MCF 10A (cell line): Measurements from ENCODE around the gene UBLCP1. TPM values are rescaled to one million over a fixed set of nuclear protein-coding genes. Genes with fewer than 3 reads are reported as not detected.

Experiments
- Bru-seq: library from RNA; stranded (reverse); fragments of 400-500 nt; gene quantifications from one replicate; lab custom pipeline; 2021; lab: Mats Ljungman, UMichigan
- BruChase-seq, 2 experiments: library from RNA; stranded (reverse); fragments of 400-500 nt; gene quantifications; one replicate each; lab custom pipeline; 2021; lab: Mats Ljungman, UMichigan
- BruUV-seq: library from RNA; stranded (reverse); fragments of 400-500 nt; replicated peaks from 2 replicates; lab custom pipeline; 2021; lab: Mats Ljungman, UMichigan
- CTCF ChIA-PET: fragments of 300-600 bp; sonication (Branson Sonifier 250); formaldehyde crosslinking; extraction: SDS; loops from one replicate; lab custom pipeline; 2021; ENCODE audit warnings: antibody characterized with exemption, inconsistent platforms; lab: Yijun Ruan, JAX
- POLR2A ChIA-PET: fragments of 300-600, 350-650 bp; sonication (Branson Sonifier 250); formaldehyde crosslinking; extraction: SDS; loops from one replicate; lab custom pipeline; 2020; ENCODE audit warnings: antibody characterized with exemption, inconsistent platforms; lab: Yijun Ruan, JAX
- DNase-seq: peaks from one replicate; pipeline ENCODE4 v3.0.0-alpha.2; 2018; ENCODE audit not compliant: unreplicated experiment
- H3K27ac Mint-ChIP-seq: one replicate; pipeline ENCODE4 v1.8.0; 2022; ENCODE audit warnings: mild to moderate bottlenecking, low read depth, mixed read lengths; ENCODE audit not compliant: unreplicated experiment
- H3K27me3 Mint-ChIP-seq: one replicate; pipeline ENCODE4 v1.8.0; 2022; ENCODE audit warnings: mixed read lengths; ENCODE audit not compliant: insufficient read depth, unreplicated experiment
- H3K36me3 Mint-ChIP-seq: one replicate; pipeline ENCODE4 v1.8.0; 2022; ENCODE audit warnings: mild to moderate bottlenecking, moderate library complexity, mixed read lengths; ENCODE audit not compliant: insufficient read depth, unreplicated experiment
- H3K4me1 Mint-ChIP-seq: one replicate; pipeline ENCODE4 v1.8.0; 2022; ENCODE audit warnings: mixed read lengths; ENCODE audit not compliant: insufficient read depth, unreplicated experiment
- H3K4me3 Mint-ChIP-seq: one replicate; pipeline ENCODE4 v1.8.0; 2022; ENCODE audit warnings: mild to moderate bottlenecking, moderate library complexity, mixed read lengths; ENCODE audit not compliant: unreplicated experiment
- H3K9me3 Mint-ChIP-seq: one replicate; pipeline ENCODE4 v1.8.0; 2022; ENCODE audit warnings: mixed read lengths; ENCODE audit not compliant: unreplicated experiment
- intact Hi-C: fragments of 100-400 bp; cut with micrococcal nuclease; formaldehyde crosslinking; loops from 2 replicates; pipeline ENCODE4 v1.14.1; 2022
- long read RNA-seq: library from polyadenylated mRNA; stranded (forward); transcript quantifications from one replicate; pipeline ENCODE4 v2.0.0, GENCODE V29; 2022
- total RNA-seq: library from RNA; stranded (reverse); gene quantifications from 2 replicates; pipeline ENCODE4 v1.2.3, GENCODE V29; 2022
- TF ChIP-seq, protein P1 (sequence below): fragments of 200-600 bp; IDR thresholded peaks from one replicate; pipeline ENCODE4 v1.8.0; 2022; ENCODE audit warnings: antibody characterized with exemption, mild to moderate bottlenecking; ENCODE audit not compliant: unreplicated experiment

Gene UBLCP1
- total RNA-seq (74.4 and 89.6 TPM in 2 replicates), Bru-seq, nascent RNA (percentile 97 among the genes with signal in this experiment), BruChase-seq, experiment 1, labeled RNA remaining after a 6-hour chase (percentile 97 among the genes with signal in this experiment), BruChase-seq, experiment 2, labeled RNA remaining after a 2-hour chase (percentile 97 among the genes with signal in this experiment)
- long read RNA-seq, transcript UBLCP1-201 (11 exons, 2,392 nt) = major isoform, 153 of 175 reads
- long read RNA-seq, partial matches to known transcripts = 9 of 175 reads
- long read RNA-seq, other reads (novel, unspliced or antisense) = 13 of 175 reads

DNA sequence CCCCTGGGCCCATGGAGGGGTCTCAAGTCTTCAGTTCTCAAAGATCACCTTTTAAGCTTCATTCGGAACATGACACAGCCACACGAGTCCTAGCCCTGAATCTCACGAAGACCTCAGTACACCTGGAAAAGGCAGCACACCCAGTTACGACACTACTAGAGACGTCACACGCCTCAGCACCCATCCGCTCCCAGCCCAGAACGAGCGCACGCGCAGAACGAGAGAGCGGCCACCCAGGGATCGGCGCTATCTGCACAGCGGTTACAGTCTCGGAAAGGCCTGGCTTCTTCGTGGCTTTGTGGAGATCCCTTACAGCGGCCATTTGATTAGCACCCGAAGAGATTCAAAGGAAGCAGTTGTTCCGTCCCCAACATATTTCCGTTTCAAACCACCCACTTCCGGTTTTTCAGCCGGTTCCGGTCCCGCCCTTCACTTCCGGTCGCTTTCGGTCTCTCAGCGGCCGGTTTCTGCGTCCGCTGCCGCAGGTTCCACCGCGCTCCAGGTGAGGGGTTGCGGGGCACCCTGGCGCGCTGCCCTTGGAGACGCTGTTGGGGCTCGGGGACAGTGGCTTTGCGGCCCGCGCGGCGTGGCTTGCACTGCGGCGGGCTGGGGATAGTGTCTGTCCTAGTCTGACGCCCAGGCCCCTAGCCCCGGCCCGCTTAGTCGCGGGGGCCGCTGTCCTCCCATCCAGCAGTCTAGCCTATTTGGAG lies at the start of gene UBLCP1:
UBLCP1 (plus strand) TSS at position 432 of the 710 bp plus-strand sequence. CDS start 5,626 bp downstream, outside the sequence.
- POLR2A ChIA-PET = interaction anchor here (0.6 to 6.3 kb wide), 43 partner anchors 9 to 107 kb away, joined by 3 to 81 read pairs (median 10); partner anchors contain the start of gene RNF145
- Mint-ChIP-seq H3K4me1 (peaks cover 24% of the 10 kb centered on the region), H3K36me3 (peaks cover 6% of the 10 kb centered on the region), H3K4me3 (peak within 1 kb of the TSS; percentile 83), H3K27ac (peak within 1 kb of the TSS; percentile 97), H3K9me3 (peaks cover 7% of the 10 kb centered on the region), H3K27me3 (no peaks in the 10 kb centered on the region)
- TF ChIP-seq, protein P1, sequence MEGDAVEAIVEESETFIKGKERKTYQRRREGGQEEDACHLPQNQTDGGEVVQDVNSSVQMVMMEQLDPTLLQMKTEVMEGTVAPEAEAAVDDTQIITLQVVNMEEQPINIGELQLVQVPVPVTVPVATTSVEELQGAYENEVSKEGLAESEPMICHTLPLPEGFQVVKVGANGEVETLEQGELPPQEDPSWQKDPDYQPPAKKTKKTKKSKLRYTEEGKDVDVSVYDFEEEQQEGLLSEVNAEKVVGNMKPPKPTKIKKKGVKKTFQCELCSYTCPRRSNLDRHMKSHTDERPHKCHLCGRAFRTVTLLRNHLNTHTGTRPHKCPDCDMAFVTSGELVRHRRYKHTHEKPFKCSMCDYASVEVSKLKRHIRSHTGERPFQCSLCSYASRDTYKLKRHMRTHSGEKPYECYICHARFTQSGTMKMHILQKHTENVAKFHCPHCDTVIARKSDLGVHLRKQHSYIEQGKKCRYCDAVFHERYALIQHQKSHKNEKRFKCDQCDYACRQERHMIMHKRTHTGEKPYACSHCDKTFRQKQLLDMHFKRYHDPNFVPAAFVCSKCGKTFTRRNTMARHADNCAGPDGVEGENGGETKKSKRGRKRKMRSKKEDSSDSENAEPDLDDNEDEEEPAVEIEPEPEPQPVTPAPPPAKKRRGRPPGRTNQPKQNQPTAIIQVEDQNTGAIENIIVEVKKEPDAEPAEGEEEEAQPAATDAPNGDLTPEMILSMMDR = no peak
- BruUV-seq = no TSS peak
- intact Hi-C loops = loop anchor here (1.0 to 5.0 kb wide), 3 partner anchors 36 to 106 kb away; no protein-coding TSS in a partner anchor
- CTCF ChIA-PET = interaction anchor here (0.7 to 1.6 kb wide), 6 partner anchors 49 to 106 kb away, joined by 3 to 12 read pairs (median 6); no protein-coding TSS in a partner anchor
- peak; percentile 92 for DNase-seq

GRCh38 chr5:159214486-159215271 lies 48.4 kb upstream of the UBLCP1 start:
- DNase-seq = no peak
- H3K4me1 Mint-ChIP-seq = peaks cover 77% of the 10 kb centered on the region
- intact Hi-C loops = no loop called here
- H3K27me3 Mint-ChIP-seq = no peaks in the 10 kb centered on the region
- TF ChIP-seq, protein P1 = no peak
- H3K36me3 Mint-ChIP-seq = peaks cover 16% of the 10 kb centered on the region
- BruUV-seq = no TSS peak
- POLR2A ChIA-PET = interaction anchor here (0.6 to 11.7 kb wide), 24 partner anchors 8 to 1207 kb away, joined by 3 to 234 read pairs (median 5); partner anchors contain the start of genes PTTG1 and UBLCP1
- CTCF ChIA-PET = interaction anchor here (0.6 to 4.1 kb wide), 13 partner anchors 8 to 1219 kb away, joined by 3 to 18 read pairs (median 3); no protein-coding TSS in a partner anchor
- no peaks in the 10 kb centered on the region for H3K9me3 Mint-ChIP-seq
- no peak overlapping the region for H3K4me3 Mint-ChIP-seq
- peak overlapping the region; percentile 10 for H3K27ac Mint-ChIP-seq

- H3K4me1 Mint-ChIP-seq = peaks cover 74% of the 10 kb centered on the region
- H3K9me3 Mint-ChIP-seq = no peaks in the 10 kb centered on the region
- ChIA-PET POLR2A (interaction anchor here (0.8 to 11.7 kb wide), 17 partner anchors 9 to 697 kb away, joined by 3 to 234 read pairs (median 6); partner anchors contain the start of gene UBLCP1), CTCF (interaction anchor here (0.7 to 4.1 kb wide), 10 partner anchors 8 to 1467 kb away, joined by 3 to 18 read pairs (median 6); no protein-coding TSS in a partner anchor)
- TF ChIP-seq, protein P1 = no peak
- peak overlapping the region; percentile 20 for H3K27ac Mint-ChIP-seq
- no peak overlapping the region for H3K4me3 Mint-ChIP-seq
- DNase-seq = peak; percentile 33
- peaks cover 7% of the 10 kb centered on the region for H3K36me3 Mint-ChIP-seq
- no peaks in the 10 kb centered on the region for H3K27me3 Mint-ChIP-seq
- intact Hi-C loops = no loop called here
- BruUV-seq = no TSS peak
These were observed 47.2 kb upstream of the UBLCP1 start for GRCh38 chr5:159215886-159216285.
